ENCODE data around the gene MEI1.
"Not testable (repeated sequence)": the region's sequence is repeated elsewhere in the genome, so short reads cannot be mapped to it uniquely, and the experiment has no call there.

The MEI1 gene

DNA sequence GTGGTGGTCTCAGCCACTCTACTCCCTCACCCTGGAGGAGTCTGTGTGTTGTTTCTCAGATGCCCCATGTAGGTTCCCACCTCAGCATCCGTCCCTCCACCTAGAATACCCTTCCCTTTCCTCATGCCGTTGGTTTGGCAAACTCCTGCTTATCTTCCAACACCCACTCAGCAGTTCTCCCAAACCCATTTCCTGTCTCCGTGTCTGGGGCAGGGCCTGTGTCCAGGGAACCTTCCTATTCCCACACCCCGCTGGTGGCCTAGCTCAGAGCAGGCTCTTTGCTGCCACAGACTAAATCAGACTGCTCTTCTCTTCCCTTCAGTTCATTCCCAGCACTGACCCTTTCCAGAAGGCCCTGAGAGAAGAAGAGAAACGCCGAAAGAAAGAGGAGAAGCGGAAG, 126.1 kb downstream of the MEI1 start:
- no peak for DNase-seq

DNA sequence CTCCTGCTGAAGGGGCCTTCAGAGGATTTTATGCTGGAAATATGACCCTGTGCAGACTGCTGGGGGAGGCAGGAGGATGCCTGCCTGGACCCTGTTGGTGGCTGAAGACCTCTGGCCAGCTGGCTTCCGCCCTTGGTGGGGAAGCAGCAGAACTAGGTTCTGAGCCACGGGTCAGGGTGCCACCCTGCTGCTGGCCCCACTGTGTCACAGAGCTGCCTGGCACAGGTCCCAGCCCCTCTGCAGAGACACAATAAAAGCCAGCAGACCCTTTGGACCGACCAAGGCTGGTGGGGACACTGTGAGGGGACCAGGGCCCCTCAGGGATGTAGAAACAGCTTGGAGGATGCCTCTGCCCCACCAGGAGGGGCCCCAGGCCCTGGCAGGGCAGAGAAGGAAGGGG, 126.7 kb downstream of the MEI1 start:
- DNase-seq, result no peak

DNA sequence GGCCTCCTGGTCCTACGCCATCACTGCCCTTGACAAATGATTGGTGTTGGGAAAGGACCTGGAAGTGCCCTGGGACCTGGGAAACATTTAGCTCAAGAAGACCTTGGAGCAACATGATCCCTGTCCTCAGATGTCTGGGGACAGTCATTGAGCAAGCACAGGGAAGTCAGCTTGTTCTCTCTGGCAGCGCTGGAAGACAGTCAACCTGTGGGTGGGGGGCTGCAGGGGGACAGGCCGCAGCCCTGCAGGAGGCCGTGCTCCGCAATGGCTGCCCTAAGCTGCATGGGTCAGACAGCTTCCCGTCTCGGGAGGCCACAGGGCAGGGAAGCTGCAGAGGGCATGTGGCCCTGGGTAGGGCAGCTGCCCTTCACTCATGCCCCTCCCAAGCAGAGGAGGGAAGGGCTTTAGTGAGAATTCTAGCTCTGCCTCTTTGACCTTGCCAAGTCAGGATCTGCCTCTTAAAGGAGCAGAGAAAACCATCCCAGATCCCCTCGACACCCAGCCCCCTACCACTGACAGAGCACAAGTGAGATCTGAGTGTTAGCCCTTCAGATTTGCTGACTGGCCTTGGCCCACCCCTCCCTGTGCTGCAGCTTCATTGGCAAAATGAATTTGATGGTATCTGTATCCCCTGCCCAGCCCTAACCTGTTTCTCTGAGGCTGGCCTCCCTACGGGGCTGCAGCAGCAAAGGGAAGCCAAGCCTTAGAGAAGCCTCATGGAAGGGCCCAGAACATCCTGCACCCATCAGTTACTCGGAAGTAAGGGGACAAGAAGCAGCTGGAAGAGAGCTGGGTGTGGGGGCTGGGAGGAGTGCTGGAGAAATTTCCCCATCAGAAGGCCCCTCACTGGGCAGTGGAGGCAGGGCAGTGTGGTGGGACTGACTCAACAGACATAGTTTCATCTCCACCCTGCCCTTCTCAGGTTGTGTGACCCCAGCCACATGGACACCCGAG, 127.4 kb downstream of the MEI1 start:
- no peak for DNase-seq

DNA sequence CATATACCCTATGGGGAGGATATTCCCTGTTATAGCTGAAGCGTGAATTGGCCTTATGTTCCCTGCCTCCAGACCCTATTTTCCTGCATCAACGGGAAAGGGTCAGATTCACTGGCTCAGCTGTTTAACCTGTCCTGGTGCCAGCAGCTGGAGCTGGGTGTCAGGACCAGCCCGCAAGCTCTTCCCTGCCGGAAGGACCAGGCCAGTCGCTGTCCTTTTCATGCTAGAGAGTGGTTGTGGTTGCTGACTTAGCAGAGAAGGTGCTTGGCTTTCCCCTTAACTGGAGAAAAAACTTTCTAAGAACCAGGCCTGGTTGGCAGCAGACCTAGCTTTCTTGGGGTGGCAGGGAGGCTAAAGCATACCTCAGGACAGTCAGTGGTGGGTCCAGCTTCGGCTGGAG, 128.4 kb downstream of the MEI1 start:
- DNase-seq, result no peak

DNA sequence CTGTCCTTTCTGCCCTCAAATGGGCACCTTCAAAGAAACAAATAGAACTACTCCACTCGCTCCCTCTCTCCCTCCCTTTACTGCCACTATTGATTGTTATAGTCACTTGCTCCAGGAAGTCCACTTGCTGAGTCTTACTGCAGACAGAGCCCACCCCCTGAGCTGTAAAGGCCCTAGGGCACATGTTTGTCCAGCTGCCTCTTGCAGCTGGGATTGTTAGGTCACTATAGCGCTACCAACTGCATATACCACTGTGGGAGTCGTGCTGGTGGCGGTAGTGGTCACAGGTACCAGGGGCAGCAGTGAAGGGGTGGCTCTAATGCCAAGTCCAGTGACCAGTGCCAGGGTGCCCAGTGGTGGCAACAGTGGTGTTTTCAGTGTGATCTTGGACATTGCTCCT, 129.2 kb downstream of the MEI1 start:
- DNase-seq, result peak; percentile 60

DNA sequence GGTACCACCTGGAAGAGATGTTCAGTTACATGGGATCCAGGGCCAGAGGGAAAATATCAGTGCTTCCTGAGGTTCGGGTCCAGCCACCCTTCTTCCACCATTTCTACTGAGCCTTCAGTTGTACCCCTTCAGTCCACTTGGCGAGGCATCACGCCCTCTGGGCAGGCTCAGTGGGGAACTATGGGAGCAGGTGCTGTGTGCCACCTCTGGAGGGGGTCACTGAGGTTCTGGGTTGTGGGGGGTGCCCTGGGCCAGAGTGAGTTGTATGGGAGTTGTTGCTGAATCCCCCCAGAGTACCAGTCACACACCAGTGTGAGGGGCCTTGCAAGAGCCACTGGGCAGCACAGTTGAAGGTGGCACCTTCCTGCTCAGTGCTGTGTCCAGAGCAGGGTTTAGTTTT, 130.9 kb downstream of the MEI1 start:
- DNase-seq, result no peak

DNA sequence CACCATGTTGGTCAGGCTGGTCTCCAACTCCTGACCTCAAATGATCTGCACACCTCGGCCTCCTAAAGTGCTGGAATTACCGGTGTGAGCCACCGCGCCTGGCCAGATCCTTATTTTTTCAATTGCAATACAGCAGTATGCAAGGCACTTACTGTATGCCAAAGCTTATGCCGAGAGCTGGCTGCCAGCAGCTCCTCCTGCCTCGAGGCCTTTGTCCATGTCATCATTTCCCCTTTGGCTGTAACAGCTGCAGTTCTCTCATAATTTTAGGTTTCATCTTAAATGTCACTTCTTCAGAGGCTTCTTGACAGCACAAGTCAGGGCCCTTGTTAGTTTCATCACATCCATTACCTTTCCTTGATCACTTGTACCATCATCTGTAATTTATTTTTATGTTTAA, 132.1 kb downstream of the MEI1 start:
- DNase-seq, result no peak

DNA sequence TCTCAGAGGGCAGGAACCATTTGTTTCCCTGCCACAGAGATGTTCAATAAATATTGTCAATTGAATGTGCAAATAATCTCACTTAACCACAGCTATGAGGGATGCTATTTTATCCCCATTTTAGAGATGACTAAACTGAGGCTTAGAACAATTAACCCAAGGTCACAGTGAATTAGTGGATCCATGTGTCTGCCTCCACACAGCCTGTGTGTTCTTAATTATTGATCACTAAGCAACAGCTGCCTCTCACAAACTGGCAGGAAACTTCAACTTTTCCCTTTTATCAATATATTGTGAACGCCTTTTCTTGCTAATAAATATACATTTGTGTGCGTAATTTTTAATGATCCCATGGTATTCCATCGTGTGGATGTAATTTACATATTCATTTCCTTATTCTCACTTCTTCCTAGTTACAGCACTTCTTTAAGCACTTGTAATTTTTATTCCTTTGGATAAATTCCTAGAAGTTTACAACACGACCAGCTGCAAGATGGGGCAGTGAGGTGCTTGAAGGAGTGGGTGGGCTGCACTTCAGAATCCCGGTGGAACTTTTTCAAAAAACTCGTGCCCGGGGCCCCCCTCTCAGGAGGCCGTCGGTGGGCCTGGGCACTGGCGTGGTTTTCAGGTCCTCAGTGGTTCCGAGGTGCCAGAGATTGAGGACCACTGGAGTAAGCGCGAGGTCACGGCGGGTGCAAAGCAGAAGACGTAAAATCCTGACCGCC, 132.7 kb downstream of the MEI1 start:
- DNase-seq, result no peak

DNA sequence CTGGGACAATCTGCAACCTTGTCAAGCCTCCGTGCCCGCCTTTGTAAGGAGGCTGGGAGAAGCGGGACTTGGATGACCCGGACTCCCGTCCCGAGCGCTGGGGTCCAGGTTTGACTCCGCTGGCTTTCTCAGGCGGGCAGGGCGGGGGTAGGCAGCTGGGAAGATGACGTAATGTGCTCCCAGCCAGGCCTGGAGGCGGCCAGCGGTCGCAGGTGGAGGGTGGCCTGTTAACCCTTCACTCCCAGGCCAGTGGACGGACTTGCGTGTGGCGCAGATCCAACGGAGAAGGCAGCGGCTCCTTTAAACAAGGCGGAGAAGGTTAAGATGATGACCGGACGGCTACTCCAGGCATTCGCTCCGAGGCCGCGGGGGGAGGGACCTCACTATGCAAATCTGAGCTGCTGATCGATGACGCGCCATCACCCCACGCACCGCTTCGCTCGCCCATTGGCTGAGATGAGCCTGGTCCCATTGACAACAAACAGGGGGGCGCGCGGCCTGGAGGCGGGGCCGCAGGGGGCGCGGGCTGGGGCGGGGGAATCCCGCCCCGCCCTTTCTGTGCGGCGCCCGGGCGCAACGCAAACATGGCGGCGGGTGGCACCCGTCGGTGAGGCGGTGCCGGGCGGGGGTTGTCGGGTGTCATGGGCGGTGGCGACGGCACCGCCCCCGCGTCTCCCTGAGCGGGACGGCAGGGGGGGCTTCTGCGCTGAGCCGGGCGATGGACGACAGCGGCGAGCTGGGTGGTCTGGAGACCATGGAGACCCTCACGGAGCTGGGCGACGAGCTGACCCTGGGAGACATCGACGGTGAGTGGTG, 133.5 kb downstream of the MEI1 start, which contains the start of gene SREBF2:
Gene SREBF2, plus strand, starts transcription at position 553 of the 816 bp plus-strand sequence. Its CDS starts 166 bp downstream, at position 719.
- DNase-seq, result peak; percentile 93

DNA sequence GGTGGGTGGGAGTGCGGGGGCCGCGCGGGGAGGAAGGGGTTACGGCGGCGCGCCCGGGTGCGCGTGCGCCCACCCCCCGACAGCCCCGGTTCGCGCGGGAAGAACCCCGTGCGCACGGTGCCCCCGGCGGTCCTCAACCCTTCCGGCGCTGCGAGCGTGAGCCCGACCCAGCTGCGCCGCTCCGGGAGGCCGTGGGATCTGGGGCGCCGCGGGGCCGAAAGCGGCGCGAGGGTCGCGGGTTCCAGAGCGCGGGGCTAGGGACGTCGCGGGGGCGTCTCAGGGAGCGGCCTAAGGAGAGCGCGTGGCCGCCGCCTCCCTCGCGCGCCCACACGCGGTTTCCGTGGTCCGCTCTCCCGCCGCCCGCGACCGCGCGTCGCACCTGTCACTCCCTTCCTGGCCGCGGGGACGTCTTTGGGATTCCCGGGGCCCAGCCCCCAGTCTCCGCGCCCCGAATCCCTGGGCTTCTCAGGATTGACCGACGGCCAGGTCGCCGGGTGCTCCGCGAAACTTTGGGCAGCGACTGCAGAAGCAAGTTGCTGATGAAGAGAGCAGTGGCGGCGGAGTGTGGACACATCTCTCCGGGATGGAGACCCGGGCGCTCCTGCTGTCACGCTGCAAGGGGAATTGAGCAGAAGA, 134.2 kb downstream of the MEI1 start:
- no peak for DNase-seq

DNA sequence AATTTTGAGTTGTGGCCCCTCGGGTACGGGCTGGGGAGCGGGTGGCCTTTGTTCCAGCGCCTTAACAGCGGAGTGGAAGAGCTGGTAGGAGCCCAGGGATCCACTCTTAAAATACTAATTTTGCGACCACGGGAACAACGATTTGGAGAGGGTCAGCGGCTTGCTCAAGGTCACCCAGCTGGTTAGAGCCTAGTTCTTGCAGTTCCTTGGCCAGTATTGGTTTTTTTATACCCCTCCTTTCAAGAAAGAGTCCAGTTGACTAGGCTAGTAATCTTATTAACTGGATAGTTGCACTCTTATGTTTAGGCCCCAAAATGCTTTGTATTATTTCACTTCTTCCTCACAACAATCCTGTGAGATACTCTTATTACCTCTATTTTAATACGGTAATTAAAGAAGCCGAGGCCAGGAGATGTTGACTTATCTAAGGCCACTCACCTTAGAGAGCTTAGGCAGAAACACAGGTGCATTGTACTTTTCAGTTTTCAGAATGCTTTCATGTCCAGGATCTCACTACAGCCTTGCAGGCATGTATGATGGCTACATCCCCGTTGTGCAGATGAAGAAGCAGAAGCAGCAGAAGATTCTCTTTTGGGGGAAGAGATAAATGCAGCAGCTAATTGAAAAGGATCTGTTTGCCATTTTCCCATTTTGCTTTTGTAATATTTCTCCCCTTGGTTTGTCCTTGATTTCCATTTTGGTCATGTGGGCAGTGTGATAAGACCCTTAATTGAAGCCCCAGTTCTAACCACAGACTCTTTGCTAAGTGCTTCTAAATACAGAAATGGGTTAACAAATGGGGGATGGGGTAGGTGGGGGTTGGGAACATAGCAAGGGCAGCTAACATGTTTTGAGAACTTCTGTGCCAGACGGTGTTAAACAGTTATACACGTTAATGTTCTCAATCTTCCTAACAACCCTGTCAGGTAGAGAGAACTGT, 135.0 kb downstream of the MEI1 start:
- no peak for DNase-seq

DNA sequence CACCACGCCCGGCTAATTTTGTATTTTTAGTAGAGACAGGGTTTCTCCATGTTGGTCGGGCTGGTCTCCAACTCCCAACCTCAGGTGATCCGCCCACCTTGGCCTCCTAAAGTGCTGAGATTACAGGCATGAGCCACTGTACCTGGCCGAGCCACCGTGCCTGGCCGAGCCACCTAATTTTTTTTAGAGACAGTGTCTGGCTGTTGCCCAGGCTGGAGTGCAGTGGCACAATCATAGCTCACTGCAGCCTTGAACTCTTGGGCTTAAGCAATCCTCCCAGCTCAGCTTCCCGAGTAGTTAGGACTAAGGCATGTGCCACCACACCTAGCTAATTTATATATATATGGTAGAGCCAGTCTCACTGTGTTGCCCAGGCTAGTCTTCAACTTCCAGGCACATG, 136.2 kb downstream of the MEI1 start:
- DNase-seq, result not testable (repeated sequence)

DNA sequence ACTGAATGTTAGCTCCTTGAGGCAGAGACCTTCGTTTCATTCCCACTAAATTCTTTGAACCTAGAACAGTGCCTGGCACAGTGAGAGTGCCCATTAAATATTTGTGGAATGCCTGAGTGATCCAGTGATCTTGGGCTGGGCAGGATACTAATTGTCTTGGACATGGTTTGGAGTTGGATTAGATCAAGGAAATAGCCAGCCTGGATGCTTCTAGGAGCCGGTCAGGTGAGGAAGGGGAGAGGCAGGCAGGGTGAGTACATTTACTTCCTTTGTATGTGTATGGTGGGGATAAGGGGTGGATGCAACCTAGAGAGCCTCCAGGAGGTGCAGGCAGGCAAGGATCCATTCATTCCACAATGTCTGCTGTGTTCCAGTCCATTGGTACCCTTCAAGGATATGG, 137.2 kb downstream of the MEI1 start:
- no peak for DNase-seq

DNA sequence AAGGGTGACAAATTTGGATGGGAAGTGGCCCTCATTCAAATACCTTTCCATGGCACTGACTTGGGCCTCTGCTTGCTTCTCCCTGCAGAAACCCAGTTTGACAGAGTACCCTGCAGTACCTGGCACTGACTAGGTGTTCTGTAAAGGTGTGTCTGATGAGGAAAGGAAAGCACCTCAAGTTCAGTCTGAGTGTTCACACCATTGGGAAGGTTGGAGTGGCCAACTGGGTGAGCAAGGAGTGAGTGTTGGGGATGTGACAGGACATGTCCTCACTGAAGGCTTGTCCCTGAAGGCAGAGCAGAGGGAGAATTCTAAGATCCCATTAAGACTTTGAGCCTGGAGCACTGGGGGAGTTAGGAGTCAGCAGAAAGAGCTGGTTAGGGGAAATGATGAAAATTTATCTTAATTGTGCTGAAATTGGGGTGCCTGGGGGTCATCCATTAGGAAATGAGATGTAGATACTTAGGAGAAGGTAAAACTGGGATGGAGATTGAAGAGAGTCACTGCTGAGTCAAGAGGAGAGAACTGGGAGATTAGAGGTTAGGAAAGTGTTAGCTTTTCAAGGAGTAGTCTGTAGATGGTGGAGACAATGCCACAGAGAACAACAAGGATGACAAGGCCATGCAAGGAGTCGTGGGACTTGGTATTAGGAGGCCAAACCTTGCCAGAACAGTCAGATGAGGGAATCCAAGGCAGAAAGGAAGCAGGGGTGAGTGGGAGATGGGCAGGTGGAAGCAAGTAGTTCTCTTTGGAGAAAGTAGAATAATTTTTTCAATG, 139.7 kb downstream of the MEI1 start:
- DNase-seq, result no peak

DNA sequence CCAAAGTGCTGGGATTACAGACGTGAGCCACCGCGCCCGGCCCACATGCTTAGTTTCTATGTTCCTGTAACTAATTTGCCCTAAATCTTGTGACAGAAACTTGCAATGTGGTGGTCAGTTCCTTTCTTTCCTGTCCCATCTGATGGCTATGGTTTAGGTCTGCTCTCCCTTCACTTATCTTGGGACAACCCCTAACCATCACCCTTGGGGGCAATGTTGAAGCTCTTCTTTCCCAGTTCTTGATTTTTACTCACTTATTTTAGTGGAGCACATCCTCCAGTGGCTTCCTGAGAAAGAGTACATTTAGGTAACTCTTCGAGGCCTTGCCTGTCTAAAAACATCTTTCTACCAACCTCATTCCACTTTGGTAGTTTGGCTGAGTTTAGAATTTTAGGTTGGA, 140.9 kb downstream of the MEI1 start:
- DNase-seq, result no peak

DNA sequence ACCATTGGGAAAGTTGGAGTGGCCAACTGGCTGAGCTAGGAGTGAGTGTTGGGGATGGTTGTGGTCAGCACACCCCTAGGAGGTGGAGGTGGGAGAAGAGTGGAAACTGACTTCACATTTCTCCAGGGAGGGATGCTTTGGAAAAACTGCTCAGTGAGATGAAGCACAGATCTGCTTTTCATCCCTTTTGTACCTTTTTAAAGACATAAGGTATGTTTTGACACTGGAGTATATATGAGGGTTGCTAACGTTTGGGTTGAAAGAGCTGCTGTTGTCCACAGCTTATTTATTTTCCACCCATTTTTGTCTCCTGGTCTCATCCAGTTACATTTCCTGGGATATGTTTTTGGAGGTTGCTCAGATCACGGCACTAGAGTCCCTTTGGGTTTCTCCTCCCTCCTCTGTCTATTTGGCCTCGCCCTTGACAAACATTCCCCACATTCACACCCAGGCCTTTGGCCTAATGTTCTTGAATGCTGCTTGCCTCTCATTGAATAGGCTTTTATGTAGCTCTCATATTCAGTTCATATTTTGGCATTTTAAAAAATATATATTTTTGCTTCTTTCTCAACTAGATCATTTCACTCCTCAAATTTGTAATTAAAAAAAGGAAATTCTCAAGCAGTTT, 141.9 kb downstream of the MEI1 start:
- no peak for DNase-seq

DNA sequence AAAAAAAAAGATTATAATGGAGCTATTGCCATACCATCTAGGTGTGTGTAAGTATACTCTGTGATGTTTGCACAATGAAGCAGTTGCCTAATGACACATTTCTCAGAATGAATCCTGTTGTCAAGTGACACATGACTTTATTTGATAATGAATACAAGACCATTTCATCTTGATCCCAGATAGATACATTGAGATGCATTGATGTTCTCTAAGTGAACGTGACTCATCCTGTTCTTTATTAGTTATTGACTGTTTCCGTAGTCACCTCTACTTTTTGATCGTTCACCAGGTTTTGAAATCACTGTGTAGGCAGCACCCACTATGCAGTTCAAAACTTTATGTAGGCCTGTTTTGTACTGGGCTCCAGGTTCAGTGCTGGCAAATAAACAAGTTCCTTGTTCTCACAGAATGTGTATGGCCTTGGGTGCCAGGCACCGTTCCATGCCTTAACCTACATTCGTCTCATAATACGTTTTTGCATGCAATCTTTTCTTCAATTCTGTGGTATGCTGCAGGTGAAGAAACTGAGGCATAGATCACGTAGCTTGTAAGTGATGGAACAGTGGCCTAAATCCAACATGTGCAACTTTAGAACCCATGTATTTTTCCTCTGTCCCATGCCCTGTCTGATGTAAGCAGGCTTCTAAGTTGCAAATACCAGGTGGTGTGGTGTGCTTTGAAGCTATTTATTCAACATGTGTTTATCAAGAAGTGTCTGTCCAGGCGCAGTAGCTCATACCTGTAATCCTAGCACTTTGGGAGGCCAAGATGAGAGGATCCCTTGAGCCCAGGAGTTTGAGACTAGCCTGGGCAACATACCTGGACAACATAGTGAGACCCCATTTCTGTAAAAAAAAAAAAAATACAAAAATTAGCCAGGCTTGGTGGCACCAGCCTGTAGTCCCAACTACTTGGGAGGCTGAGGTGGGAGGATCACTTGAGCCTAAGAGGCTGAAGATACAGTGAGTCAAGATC, 144.0 kb downstream of the MEI1 start:
- no peak for DNase-seq

DNA sequence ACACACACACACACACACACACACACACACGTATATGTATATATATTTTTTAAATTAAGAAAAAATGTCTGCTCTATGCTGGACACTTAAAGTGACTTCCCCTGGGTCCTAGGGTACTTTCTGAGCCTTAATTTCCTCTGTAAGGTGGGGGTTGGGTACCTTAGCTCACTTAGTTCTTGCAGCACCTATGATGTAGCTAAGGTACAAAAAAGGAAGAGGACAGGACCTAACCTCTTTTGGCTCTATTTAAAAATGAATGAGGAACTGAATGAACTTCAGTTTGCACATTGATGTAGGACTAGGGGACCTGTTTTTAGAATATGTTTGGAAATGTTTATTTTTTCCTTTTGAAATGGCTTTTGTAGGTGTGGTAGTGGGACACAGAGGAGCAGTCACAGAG, 144.7 kb downstream of the MEI1 start:
- no peak for DNase-seq

DNA sequence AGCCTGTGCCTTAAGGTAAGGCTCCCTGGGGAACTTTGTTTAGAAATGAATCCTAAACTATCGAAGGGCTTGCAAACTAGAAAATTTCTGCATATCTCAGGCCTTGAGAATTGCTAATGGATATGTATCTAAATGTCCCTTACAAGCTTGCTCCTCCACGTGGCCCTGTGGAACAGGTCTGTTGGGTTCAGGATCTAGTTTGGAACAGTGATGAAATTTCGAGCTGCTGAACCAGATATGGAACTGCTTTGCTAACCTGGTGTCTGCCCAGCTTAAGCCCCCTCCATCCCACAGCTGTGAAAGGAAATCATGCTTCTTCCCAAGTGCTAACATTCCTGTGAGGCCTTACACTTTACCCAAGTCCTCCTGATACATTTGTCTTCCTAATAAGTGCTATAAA, 145.2 kb downstream of the MEI1 start:
- DNase-seq, result no peak
